ENCODE results near the gene SCARB1. TPM values are rescaled to one million over a fixed set of nuclear protein-coding genes. Genes with fewer than 3 reads are reported as not detected.

SCARB1 gene
- total RNA-seq, 1 donor from 2014 or later: 6.6 TPM

- Histone ChIP-seq H3K36me3 (ENCODE audit: control insufficient read depth, insufficient read depth, low read length) (peaks cover 3% of the 10 kb centered on the region), H3K4me3 (ENCODE audit: low read depth, low read length) (no peak overlapping the region), H3K27me3 (ENCODE audit: control insufficient read depth, insufficient read depth, low read length) (no peaks in the 10 kb centered on the region)
- no peak for TF ChIP-seq CTCF (IDR thresholded peaks at IDR 0.05; ENCODE audit: insufficient read depth, low read length, severe bottlenecking)
- no peak for FAIRE-seq
- DNase-seq (ENCODE audit: low read depth): no peak
These were observed 14.3 kb downstream of the SCARB1 start for GRCh38 chr12:124849382-124849781.

- Histone ChIP-seq H3K27me3 (ENCODE audit: control insufficient read depth, insufficient read depth, low read length) (no peaks in the 10 kb centered on the region), H3K36me3 (ENCODE audit: control insufficient read depth, insufficient read depth, low read length) (peaks cover 3% of the 10 kb centered on the region), H3K4me3 (ENCODE audit: low read depth, low read length) (no peak overlapping the region)
- DNase-seq (ENCODE audit: low read depth) (no peak), FAIRE-seq (no peak)
- no peak for TF ChIP-seq CTCF (IDR thresholded peaks at IDR 0.05; ENCODE audit: insufficient read depth, low read length, severe bottlenecking)
These were observed 14.9 kb downstream of the SCARB1 start for GRCh38 chr12:124848621-124849380.

GRCh38 chr12:124847113-124848074 is 16.3 kb downstream of the SCARB1 start:
- TF ChIP-seq CTCF (IDR thresholded peaks at IDR 0.05; ENCODE audit: insufficient read depth, low read length, severe bottlenecking): no peak
- H3K36me3 ChIP-seq (ENCODE audit: control insufficient read depth, insufficient read depth, low read length): peaks cover 3% of the 10 kb centered on the region
- FAIRE-seq (no peak), DNase-seq (ENCODE audit: low read depth) (no peak)
- no peaks in the 10 kb centered on the region for H3K27me3 ChIP-seq (ENCODE audit: control insufficient read depth, insufficient read depth, low read length)
- no peak overlapping the region for H3K4me3 ChIP-seq (ENCODE audit: low read depth, low read length)

GRCh38 chr12:124844411-124845397 is 19.0 kb downstream of the SCARB1 start:
- no peak for DNase-seq (ENCODE audit: low read depth)
- no peak overlapping the region for H3K4me3 ChIP-seq (ENCODE audit: low read depth, low read length)
- FAIRE-seq: no peak

More at GRCh38 chr12:124844411-124845397, 19.0 kb downstream of the SCARB1 start:
- Histone ChIP-seq H3K36me3 (ENCODE audit: control insufficient read depth, insufficient read depth, low read length) (peaks cover 3% of the 10 kb centered on the region), H3K27me3 (ENCODE audit: control insufficient read depth, insufficient read depth, low read length) (no peaks in the 10 kb centered on the region)
- TF ChIP-seq CTCF (IDR thresholded peaks at IDR 0.05; ENCODE audit: insufficient read depth, low read length, severe bottlenecking): no peak
